SU-DHL-6 (cell line): ENCODE results near the gene ARMC5.
"Not testable (repeated sequence)": the region's sequence is repeated elsewhere in the genome, so short reads cannot be mapped to it uniquely, and the experiment has no call there.

Source experiments
- H2AFZ ChIP-seq: fragments of 200-600 bp; sonication (generic); 2 replicates; pipeline ENCODE4 v1.6.1; 2014; ENCODE audit warnings: low read depth, mild to moderate bottlenecking, moderate library complexity, mixed read lengths, antibody characterized with exemption, low read length; ENCODE audit not compliant: severe bottlenecking
- H3F3A ChIP-seq: fragments of 200-600 bp; shearing (Covaris generic); 2 replicates; pipeline ENCODE4 v1.6.0; 2016; ENCODE audit warnings: antibody characterized with exemption, mild to moderate bottlenecking; ENCODE audit not compliant: insufficient read depth
- H3K27ac ChIP-seq: fragments of 200-600 bp; sonication (generic); 2 replicates; pipeline ENCODE4 v1.5.1; 2016; ENCODE audit warnings: low read depth, mild to moderate bottlenecking, low read length, moderate library complexity, mixed read lengths
- H3K27me3 ChIP-seq: fragments of 200-600 bp; sonication (generic), shearing (Covaris generic); 2 replicates; pipeline ENCODE4 v1.6.0; 2014; ENCODE audit warnings: mild to moderate bottlenecking, low read length
- H3K36me3 ChIP-seq: fragments of 200-600 bp; sonication (generic); 2 replicates; pipeline ENCODE4 v1.6.1; 2014; ENCODE audit warnings: mild to moderate bottlenecking, low read length, mixed read lengths
- H3K4me2 ChIP-seq: fragments of 300-600, 200-600 bp; shearing (Covaris generic), sonication (generic); 2 replicates; pipeline ENCODE4 v1.6.0; 2014; ENCODE audit warnings: low read length, low read depth, mild to moderate bottlenecking; ENCODE audit not compliant: poor library complexity, severe bottlenecking
- H3K4me3 ChIP-seq: fragments of 200-600 bp; sonication (generic); 2 replicates; pipeline ENCODE4 v1.5.1; 2014; ENCODE audit warnings: antibody characterized with exemption, low read length, mild to moderate bottlenecking, mixed read lengths; ENCODE audit not compliant: insufficient read depth, poor library complexity, severe bottlenecking
- H3K79me2 ChIP-seq: fragments of 200-600 bp; sonication (generic); 2 replicates; pipeline ENCODE4 v1.6.1; 2014; ENCODE audit warnings: mild to moderate bottlenecking, low read length, moderate library complexity; ENCODE audit not compliant: insufficient read depth
- H3K9ac ChIP-seq: fragments of 200-600 bp; sonication (generic); 2 replicates; pipeline ENCODE4 v1.7.0; 2014; ENCODE audit warnings: mild to moderate bottlenecking, low read length
- H3K9me2 ChIP-seq: fragments of 200-600 bp; sonication (generic); replicated peaks from 2 replicates; pipeline ENCODE4 v1.6.1; 2014; ENCODE audit warnings: low read length; ENCODE audit not compliant: insufficient read depth
- H3K9me3 ChIP-seq: fragments of 200-600 bp; sonication (generic); 2 replicates; pipeline ENCODE4 v1.6.1; 2014; ENCODE audit warnings: low read length, mixed read lengths; ENCODE audit not compliant: insufficient read depth
- H4K20me1 ChIP-seq: fragments of 200-600 bp; sonication (generic); 2 replicates; pipeline ENCODE4 v1.6.1; 2014; ENCODE audit warnings: low read depth, mild to moderate bottlenecking, antibody characterized with exemption, low read length, moderate library complexity, mixed read lengths
- EZH2phosphoT487 ChIP-seq: fragments of 200-600 bp; sonication (generic), shearing (Covaris generic); conservative IDR thresholded peaks from 2 replicates; pipeline ENCODE4 v1.6.1; 2018; ENCODE audit warnings: mild to moderate bottlenecking, antibody characterized with exemption, low read length, moderate library complexity, mixed read lengths
- TF ChIP-seq, protein P1 (sequence below): fragments of 200-600 bp; sonication (generic); IDR thresholded peaks from one replicate; pipeline ENCODE4 v1.5.1; 2017; ENCODE audit warnings: antibody characterized with exemption, mild to moderate bottlenecking, low read length, moderate library complexity; ENCODE audit not compliant: insufficient read depth, poor library complexity, severe bottlenecking

Gene ARMC5

DNA sequence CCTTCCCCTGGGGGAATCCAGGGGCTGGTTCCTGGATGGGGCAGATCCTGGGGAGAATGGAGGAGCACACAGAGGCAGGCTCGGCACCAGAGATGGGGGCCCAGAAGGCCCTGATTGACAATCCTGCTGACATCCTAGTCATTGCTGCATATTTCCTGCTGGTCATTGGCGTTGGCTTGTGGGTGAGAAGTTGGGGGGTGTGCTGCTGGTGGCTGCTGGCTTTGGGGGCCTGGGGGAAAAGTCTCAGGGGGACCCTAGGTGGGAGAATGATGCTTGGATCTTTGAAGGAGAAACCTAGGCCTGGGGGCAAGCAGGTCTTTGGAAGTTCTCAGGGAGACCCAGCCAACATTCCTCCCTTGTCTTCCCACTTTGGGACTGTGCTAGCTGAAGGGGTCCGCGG, 23.8 kb downstream of the ARMC5 start, which contains the start of gene SLC5A2:
Gene SLC5A2 (plus strand): TSS at position 43 of the 400 bp plus-strand sequence. CDS start 14 bp downstream, at position 57.
- Histone ChIP-seq H3K36me3 (no peaks in the 10 kb centered on the region), H3K27me3 (no peaks in the 10 kb centered on the region), H3K27ac (no peak within 1 kb of the TSS), H3K9me3 (no peaks in the 10 kb centered on the region), H3F3A (no peaks in the 10 kb centered on the region), H4K20me1 (no peaks in the 10 kb centered on the region), H3K4me2 (no peak within 1 kb of the TSS), H3K79me2 (no peaks in the 10 kb centered on the region), H3K9ac (no peak within 1 kb of the TSS), H2AFZ (no peak within 1 kb of the TSS), H3K4me3 (no peak within 1 kb of the TSS), H3K9me2 (no peaks in the 10 kb centered on the region)
- TF ChIP-seq, protein P1, sequence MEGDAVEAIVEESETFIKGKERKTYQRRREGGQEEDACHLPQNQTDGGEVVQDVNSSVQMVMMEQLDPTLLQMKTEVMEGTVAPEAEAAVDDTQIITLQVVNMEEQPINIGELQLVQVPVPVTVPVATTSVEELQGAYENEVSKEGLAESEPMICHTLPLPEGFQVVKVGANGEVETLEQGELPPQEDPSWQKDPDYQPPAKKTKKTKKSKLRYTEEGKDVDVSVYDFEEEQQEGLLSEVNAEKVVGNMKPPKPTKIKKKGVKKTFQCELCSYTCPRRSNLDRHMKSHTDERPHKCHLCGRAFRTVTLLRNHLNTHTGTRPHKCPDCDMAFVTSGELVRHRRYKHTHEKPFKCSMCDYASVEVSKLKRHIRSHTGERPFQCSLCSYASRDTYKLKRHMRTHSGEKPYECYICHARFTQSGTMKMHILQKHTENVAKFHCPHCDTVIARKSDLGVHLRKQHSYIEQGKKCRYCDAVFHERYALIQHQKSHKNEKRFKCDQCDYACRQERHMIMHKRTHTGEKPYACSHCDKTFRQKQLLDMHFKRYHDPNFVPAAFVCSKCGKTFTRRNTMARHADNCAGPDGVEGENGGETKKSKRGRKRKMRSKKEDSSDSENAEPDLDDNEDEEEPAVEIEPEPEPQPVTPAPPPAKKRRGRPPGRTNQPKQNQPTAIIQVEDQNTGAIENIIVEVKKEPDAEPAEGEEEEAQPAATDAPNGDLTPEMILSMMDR: no peak
- no peak for TF ChIP-seq EZH2phosphoT487

- not testable (repeated sequence) for H3K27me3 ChIP-seq, H3K36me3 ChIP-seq, H4K20me1 ChIP-seq, H3K4me3 ChIP-seq, H3K27ac ChIP-seq, H3F3A ChIP-seq, H3K9me3 ChIP-seq, H3K9me2 ChIP-seq, H2AFZ ChIP-seq, H3K79me2 ChIP-seq, H3K9ac ChIP-seq, H3K4me2 ChIP-seq
These were observed 24.7 kb downstream of the ARMC5 start for GRCh38 chr16:31484048-31484447.

- no peak overlapping the region for H3K27ac ChIP-seq
- H3K9ac ChIP-seq: no peak overlapping the region
- no peaks in the 10 kb centered on the region for H3K79me2 ChIP-seq
- H4K20me1 ChIP-seq: no peaks in the 10 kb centered on the region
- no peaks in the 10 kb centered on the region for H3K36me3 ChIP-seq
- no peak overlapping the region for H3K4me2 ChIP-seq
- no peaks in the 10 kb centered on the region for H3K9me3 ChIP-seq
- no peak overlapping the region for H2AFZ ChIP-seq
- no peak overlapping the region for H3K4me3 ChIP-seq
- H3F3A ChIP-seq: no peaks in the 10 kb centered on the region
- H3K27me3 ChIP-seq: no peaks in the 10 kb centered on the region
- no peaks in the 10 kb centered on the region for H3K9me2 ChIP-seq
- TF ChIP-seq, protein P1: no peak
- TF ChIP-seq EZH2phosphoT487: no peak
These were observed 25.3 kb downstream of the ARMC5 start for GRCh38 chr16:31484491-31485171.

GRCh38 chr16:31485571-31485970, 26.3 kb downstream of the ARMC5 start:
- H3K4me2 ChIP-seq: no peak overlapping the region
- no peaks in the 10 kb centered on the region for H3K79me2 ChIP-seq
- no peak overlapping the region for H3K9ac ChIP-seq
- H4K20me1 ChIP-seq: no peaks in the 10 kb centered on the region
- no peak overlapping the region for H3K4me3 ChIP-seq
- no peak overlapping the region for H3K27ac ChIP-seq
- H2AFZ ChIP-seq: no peak overlapping the region
- no peaks in the 10 kb centered on the region for H3K36me3 ChIP-seq
- no peaks in the 10 kb centered on the region for H3F3A ChIP-seq
- H3K9me3 ChIP-seq: no peaks in the 10 kb centered on the region
- TF ChIP-seq EZH2phosphoT487: no peak
- TF ChIP-seq, protein P1: no peak
- H3K9me2 ChIP-seq: no peaks in the 10 kb centered on the region
- H3K27me3 ChIP-seq: no peaks in the 10 kb centered on the region
